Activated CD4-positive, CD25-positive, alpha-beta regulatory T cell treated with anti-CD3 and anti-CD28 coated beads, Interleukin-2, amount 50 U/mL, for 24 hours (primary cell): ENCODE measurements around the gene PHACTR2.
A peak's percentile ranks its signal among the peaks of the same experiment; 100 is the strongest.

Source experiments
- ATAC-seq, 2 donors: fragments of 150-1000 bp; cut with Tn5 transposase; one replicate each; pipeline ENCODE4 v1.10.0; 2021; ENCODE audit warnings: mild to moderate bottlenecking in 1 of 2, moderate library complexity in 1 of 2

PHACTR2 gene

GRCh38 chr6:143675946-143676345 is 1.8 kb upstream of the PHACTR2 start:
- no peak for ATAC-seq

DNA sequence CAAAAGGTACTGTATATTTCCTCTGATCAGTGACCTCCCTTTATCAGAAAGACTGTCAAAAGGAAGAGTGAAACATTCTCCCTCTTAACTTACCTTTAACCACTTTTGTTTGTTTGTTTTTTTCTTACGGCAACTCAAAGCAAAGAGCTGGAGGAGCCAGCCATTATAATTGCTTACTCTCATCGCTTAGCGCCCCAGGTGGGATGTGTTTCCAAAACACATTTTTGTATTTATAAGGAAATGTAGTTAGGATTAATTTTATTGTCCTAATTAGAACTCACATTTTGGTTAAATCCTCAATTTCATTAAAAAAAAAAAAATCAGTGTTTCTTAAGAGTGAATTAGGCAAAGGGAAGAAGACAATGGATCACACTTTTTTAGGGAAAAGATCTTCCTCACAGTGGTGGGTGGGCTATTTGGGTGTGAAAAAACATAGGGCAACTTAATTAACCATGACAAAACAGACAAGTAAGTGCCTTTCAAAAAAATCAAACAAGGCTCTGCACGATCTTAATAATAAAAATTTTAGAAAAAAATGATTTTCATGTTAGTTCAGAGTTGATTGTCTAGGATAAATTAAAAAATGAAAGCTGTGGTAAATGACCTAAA is 1.2 kb upstream of the PHACTR2 start:
- no peak for ATAC-seq

DNA sequence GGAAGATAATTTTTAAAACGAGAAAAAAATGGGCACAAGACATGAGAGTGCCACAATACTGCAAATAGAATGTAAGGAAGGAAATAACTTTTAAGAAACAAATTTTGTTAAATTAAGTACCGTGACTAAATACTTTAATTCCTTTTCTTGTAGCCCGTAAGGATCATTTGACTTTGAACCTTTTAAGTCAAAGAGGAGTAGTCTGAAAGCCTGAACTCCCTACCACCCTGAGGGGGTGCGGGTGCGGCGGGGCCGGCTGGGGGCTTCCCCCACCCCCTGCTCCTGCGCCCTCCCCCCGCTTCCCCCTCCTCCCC is 231 bp upstream of the PHACTR2 start:
- no peak for ATAC-seq

- no peak for ATAC-seq
Measured at GRCh38 chr6:143679041-143679440, 1.3 kb downstream of the PHACTR2 start.

DNA sequence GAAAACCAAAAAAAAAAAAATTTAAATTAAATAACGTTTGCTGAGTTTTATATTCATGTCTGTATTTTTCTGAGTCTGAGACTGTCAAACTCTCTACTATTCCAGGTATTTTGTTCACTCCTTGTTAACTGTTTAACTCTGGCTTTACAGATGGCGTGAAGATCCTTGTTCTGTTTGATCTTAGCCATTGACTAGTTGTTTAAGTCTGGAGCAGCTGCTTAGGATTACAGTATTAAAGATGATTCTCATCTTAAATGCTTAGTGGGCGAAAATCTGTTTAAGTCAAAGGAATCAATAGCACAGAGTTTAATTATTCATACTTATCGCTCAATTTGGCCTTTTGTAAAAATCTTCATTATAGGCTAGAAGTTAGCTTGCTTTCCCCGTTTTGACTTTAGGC is 2.4 kb downstream of the PHACTR2 start:
- no peak for ATAC-seq

GRCh38 chr6:143682805-143683204 is 5.0 kb downstream of the PHACTR2 start:
- ATAC-seq: no peak

DNA sequence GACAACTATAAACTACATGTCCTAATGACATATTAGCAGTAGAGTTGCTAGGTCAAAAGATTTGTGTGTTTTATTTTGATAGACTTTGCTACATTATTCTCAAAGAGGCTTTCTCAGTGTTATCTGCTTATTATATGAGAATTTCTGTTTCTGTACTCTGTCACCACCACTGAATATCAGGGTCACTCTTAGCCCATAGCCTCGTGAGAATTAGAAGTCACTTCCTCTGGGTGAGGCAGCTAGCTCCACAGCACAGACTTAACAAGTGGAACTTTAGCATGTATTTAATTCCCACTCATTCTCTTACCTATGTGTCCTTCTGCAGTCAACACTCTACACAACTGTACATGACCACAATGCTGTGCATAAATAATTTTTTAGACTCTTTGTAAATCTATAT is 6.7 kb downstream of the PHACTR2 start:
- no peak for ATAC-seq

DNA sequence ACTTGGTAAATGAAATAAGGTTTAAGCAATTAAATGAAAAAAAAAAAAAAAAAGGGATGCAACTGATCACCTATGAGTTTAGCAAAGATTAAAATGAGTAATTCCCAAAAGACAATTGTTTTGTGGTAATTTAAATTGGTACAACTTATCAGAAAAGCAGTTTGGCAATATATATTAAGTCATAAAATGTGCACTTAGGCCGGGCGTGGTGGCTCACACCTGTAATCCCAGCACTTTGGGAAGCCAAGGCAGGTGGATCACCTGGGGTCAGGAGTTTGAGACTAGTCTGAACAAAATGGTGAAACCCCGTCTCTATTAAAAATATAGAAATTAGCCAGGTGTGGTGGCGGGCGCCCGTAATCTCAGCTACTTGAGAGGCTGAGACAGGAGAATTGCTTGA is 7.9 kb downstream of the PHACTR2 start:
- no peak for ATAC-seq

DNA sequence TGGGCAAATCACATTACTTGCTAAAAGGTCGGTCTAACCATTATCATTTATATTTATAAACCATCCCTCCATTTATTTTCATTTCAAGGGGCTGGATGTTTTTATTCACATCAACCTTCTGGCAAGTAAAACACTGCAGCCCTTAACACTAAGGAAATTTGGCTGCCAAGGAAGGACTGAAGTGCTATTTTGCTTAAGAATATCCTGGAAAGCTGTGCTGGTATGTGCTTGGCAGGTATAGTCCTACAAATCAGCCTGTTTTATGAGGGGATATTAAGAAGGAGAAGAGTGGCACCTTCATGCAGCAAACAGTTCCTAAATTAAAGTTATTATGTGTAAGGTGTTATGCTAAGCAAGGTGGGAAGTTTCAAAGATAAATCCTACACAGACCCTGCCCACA is 9.8 kb downstream of the PHACTR2 start:
- ATAC-seq: no peak

DNA sequence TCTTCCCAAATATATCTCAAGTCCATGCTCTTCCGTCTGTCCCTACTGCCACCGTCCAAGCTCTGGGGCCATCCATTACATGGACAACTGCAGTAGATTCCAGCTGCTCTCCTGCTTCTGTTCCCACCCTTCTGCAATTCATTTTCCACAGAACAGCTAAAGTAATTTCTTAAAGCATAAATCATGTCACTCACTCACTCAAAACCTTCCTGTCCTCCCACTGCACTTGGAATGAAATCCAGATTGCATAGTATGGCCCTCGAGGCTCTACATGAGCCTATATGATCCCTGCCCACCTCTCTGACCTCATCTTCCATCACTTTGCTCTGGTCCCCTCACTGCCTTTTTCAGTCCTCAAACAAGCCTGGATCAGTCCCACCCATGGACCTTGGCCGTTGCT is 10.9 kb downstream of the PHACTR2 start:
- no peak for ATAC-seq

DNA sequence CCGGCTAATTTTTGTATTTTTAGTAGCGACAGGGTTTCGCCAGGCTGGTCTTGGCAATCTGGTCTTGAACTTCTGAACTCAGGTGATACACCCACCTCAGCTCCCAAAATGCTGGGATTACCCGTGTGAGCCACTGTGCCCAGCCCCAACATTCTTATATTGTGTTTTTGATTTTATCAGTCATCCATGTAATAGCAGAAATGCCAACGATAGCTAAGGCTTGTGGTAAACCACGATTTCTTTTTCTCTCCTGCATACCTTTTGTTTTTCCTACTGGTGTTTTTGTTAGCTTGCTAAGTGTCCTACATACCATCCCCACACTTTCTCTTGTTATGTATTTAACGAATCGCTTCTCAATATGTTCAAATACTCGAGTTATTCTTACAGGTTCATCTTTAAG is 12.1 kb downstream of the PHACTR2 start:
- ATAC-seq: no peak

DNA sequence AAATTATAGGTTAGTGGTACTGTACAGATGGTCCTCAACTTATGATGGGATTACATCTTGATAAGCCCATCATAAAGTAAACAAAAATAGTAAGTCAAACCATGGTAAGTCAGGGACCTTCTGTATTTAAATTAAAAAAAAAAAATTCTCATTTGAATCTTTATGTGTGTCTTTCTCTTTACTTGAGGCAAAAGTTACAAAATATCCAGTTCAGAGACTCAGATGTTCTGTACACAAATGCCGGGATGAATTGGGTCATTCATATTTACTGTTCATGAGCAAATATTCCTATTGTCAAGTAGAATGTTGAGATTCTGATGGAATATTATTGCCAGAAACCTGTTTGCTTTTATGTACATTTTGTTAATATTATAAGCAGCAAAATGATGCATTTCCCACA is 13.4 kb downstream of the PHACTR2 start:
- ATAC-seq: no peak

- ATAC-seq: no peak
Measured at GRCh38 chr6:143691900-143692636, 14.3 kb downstream of the PHACTR2 start.

- no peak for ATAC-seq
Measured at GRCh38 chr6:143692696-143693095, 14.9 kb downstream of the PHACTR2 start.

GRCh38 chr6:143694013-143694412 is 16.2 kb downstream of the PHACTR2 start:
- no peak for ATAC-seq

- ATAC-seq: peak; percentile 79 to 96
Measured at GRCh38 chr6:143694560-143694959, 16.8 kb downstream of the PHACTR2 start.

GRCh38 chr6:143695130-143695968 is 17.6 kb downstream of the PHACTR2 start:
- ATAC-seq: no peak

GRCh38 chr6:143695969-143696663 is 18.4 kb downstream of the PHACTR2 start:
- ATAC-seq: no peak

- ATAC-seq: no peak
Measured at GRCh38 chr6:143696664-143697000, 18.9 kb downstream of the PHACTR2 start.

DNA sequence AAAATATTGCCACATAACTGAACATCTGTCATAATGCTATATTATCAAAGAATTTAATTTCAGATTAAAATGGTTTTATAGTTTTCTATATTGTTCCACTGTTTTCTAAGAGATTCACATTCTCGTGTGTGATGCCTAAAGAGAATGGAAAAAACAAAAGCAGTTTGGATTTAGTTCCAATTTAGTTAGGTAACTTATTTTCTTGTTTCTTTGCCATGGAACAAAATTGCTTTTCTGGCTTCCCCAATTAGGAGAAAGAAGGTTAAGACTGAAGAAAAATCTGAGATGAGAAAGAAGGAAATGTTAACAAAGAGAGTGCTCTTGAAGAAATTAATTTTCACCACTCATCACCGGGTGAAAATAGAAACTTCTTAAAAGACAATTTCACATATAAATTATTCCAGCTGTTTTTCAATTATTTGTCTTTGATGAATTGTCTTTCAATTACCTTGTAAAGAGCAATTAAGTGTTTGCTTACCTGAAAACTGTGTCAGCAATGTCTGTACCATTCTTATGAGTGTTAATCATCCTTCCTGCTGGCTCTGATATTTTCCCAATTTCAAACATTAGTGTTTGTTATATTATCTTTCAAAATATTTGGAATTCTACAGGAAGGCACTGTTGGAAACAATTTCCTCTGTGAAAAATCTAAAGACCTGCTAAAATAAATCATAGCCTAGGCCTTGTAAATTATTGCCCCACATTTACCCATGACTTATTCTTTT is 19.5 kb downstream of the PHACTR2 start:
- no peak for ATAC-seq

- no peak for ATAC-seq
Measured at GRCh38 chr6:143698329-143698728, 20.6 kb downstream of the PHACTR2 start.

GRCh38 chr6:143698759-143699429 is 21.1 kb downstream of the PHACTR2 start:
- no peak for ATAC-seq
